Body of pancreas (tissue), 4 donors: ENCODE data around the gene ARF3.

Experiments used
- POLR2A ChIP-seq, 3 donors: fragments of 450-650 bp; IDR thresholded peaks; one replicate each; pipeline ENCODE4 v1.6.1; 2016; ENCODE audit warnings: antibody characterized with exemption in 3 of 3, mild to moderate bottlenecking in 2 of 3
- TF ChIP-seq, protein P1 (sequence below), 7 experiments: fragments of 450-650 bp in 4 of 7; fragments of 200-600 bp in 3 of 7; sonication (generic) in 3 of 7; IDR thresholded peaks; one replicate each; pipeline ENCODE4 v1.5.1; 2016 to 2019; ENCODE audit warnings: antibody characterized with exemption in 7 of 7

DNA sequence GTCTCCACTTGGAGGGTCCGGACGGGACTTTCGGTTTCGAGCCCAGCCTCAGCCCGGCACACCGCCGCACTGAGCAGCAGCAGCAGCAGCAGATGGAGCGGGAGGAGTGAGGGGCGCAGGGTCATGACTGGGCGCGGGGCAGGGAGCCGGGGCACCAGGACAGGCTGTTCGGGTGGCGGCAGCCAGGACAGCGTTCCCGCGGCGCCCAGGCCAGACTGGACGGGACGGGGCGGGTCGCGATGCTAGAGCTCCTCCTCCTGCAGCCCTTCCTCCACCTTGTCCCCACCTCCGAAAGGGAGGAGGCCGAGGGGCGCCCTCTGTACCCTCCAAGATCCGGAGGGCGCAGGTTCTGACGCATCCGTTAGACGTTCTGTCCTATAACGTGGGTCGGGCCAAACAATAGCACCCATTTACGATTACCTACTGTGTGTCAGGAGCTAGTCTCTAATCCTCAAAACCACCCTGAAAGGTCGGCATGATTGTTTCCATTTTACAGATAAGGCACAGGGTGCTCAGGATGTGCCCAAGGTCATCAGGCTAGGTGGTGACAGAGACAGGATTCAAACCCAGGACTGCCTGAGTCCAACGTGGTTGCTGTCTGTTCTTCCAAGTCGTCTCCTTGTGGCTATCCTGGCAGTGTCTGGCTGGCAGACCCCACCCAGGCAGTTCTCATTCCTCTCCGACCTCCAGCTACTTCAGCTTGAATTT, 31.8 kb downstream of the ARF3 start, which contains the start of gene FKBP11:
- TF ChIP-seq POLR2A (IDR thresholded peaks at IDR 0.05): peak; percentile 71 to 85 (median 83)
- TF ChIP-seq, protein P1, sequence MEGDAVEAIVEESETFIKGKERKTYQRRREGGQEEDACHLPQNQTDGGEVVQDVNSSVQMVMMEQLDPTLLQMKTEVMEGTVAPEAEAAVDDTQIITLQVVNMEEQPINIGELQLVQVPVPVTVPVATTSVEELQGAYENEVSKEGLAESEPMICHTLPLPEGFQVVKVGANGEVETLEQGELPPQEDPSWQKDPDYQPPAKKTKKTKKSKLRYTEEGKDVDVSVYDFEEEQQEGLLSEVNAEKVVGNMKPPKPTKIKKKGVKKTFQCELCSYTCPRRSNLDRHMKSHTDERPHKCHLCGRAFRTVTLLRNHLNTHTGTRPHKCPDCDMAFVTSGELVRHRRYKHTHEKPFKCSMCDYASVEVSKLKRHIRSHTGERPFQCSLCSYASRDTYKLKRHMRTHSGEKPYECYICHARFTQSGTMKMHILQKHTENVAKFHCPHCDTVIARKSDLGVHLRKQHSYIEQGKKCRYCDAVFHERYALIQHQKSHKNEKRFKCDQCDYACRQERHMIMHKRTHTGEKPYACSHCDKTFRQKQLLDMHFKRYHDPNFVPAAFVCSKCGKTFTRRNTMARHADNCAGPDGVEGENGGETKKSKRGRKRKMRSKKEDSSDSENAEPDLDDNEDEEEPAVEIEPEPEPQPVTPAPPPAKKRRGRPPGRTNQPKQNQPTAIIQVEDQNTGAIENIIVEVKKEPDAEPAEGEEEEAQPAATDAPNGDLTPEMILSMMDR (IDR thresholded peaks at IDR 0.05): peak in 4 of 7 experiments; percentile 10 to 25 (median 18)
